GM18870 (cell line): Measurements from ENCODE around the gene ABHD11.
"Not testable (repeated sequence)": the region's sequence is repeated elsewhere in the genome, so short reads cannot be mapped to it uniquely, and the experiment has no call there.

Source experiments
- ATAC-seq: cut with Tn5 transposase; IDR thresholded peaks from one replicate; pipeline ENCODE4 v1.9.1; 2021; ENCODE audit warnings: moderate library complexity; ENCODE audit not compliant: unreplicated experiment

The ABHD11 gene

DNA sequence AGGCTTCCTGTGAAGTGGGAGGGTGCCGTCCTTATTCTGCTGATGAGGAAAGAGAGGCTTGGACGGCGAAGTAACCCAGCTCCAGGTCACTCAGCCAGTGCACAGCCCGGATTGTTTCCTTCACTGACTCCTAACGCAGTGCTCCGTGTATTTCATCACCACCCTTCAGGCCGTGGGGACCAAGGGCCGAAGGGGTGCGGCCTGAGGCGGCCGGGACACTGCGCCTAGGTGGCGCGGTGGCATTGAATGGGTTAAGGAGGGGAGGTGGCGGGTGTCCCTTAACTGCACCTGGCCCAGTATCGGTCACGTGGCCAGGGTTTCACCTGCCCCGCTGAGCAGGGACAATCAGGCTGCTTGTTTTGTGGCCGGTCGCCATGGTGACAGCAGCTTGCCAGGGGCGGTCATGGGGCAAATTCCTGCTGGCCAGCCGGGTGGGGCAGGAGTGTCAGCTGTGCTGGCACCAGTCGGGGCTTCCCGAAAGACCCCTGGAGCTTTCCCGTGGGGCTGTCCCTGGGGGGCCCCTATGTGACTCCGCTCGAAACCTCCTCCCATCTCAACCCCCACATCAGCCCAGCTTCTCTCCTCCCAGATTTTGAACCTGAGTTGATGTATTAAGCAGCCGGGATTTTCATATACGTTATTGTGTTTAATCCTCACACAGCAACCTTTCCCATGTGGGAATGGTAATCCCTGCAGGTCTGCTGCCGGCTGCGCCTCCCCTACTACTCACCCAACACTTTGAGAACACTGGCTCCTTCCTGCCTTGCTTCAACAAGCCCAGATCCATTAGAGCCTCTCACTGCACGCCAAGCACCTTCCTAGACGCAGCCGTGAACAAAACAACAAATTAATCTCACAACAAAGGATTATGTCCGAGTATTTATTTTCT lies 4.4 kb upstream of the ABHD11 start:
- ATAC-seq: no peak

GRCh38 chr7:73742338-73742752 lies 3.7 kb upstream of the ABHD11 start:
- ATAC-seq: no peak

GRCh38 chr7:73741600-73741999 lies 3.0 kb upstream of the ABHD11 start:
- ATAC-seq: no peak

DNA sequence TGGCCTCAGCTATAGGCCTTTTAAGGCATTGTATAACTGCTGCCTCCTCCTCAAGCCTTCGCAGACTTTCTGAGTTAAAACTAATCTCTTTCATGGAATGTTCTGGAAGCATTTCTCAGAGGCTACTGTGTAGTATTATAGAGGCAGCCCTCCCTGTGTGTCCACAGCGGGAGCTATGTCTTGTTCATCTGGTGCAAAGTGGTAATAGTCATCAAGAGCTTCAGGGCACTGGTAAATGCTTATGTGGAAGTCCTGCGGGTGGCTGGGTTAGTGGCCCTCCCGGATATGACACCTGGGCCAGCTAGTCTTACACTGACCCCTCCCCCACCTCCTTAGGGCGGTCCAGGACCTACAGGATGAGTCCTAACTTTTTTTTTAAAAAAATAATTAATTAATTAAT lies 2.2 kb upstream of the ABHD11 start:
- no peak for ATAC-seq

DNA sequence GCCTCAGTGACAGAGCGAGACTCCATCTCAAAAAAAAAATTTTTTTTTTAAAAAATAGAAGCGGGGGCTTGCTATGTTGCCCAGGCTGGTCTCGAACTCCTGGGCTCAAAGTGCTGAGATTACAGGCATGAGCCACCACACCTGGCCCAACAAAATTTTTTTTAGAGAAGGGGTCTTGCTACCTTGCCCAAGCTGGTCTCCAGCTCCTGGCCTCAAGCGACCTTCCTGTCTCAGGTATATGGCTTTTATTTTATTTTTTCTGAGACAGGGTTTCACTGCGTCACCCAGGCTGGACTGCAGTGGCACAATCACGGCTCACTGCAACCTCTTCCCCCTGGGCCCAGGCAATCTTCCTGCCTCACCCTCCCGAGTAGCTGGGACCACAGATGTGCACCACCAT lies 1.6 kb upstream of the ABHD11 start:
- ATAC-seq: no peak

- no peak for ATAC-seq
These were observed 775 bp upstream of the ABHD11 start for GRCh38 chr7:73739387-73739767.

DNA sequence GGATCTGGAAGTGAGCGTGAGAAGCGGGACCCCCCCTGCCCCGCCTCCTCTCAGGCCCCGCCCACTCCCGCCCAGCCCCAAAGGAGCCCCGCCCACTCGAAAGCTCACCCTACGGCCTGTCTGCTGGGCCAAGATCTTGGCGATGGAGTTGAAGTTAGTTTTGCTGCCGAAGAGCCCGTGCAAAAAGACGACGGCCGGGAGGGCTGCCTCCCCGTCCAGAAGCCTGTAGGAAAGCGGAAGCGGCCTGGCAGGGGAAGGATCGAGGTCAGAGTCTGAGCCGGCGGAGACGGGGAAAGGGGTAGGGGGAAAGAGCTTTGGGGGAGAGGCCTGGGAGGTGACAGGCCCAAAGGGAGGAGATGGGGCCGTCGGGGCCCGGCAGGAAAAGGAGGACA lies 386 bp downstream of the ABHD11 start:
- peak; percentile 5 for ATAC-seq

GRCh38 chr7:73737491-73738219 lies 947 bp downstream of the ABHD11 start:
- ATAC-seq: no peak

- ATAC-seq: no peak
These were observed 1.7 kb downstream of the ABHD11 start for GRCh38 chr7:73736885-73737284.

DNA sequence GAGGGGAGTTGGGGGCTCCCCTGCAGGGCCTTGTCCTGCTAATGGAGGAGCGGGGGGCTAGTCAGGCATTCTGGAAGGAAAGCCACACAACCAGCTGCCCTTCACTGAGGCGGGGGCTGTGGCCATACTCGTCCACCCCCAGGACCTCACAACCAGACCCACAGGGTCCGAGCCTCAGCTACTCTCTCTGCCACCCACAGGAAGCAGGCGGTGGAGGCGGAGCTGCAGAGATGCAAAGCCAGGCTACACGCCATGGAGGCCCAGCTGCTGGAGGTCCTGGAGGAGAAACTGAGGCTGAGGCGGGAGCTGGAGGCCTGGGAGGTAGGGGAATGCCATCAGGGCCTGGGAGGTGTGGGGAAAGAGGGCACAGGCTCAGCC lies 3.1 kb downstream of the ABHD11 start:
- ATAC-seq: no peak

DNA sequence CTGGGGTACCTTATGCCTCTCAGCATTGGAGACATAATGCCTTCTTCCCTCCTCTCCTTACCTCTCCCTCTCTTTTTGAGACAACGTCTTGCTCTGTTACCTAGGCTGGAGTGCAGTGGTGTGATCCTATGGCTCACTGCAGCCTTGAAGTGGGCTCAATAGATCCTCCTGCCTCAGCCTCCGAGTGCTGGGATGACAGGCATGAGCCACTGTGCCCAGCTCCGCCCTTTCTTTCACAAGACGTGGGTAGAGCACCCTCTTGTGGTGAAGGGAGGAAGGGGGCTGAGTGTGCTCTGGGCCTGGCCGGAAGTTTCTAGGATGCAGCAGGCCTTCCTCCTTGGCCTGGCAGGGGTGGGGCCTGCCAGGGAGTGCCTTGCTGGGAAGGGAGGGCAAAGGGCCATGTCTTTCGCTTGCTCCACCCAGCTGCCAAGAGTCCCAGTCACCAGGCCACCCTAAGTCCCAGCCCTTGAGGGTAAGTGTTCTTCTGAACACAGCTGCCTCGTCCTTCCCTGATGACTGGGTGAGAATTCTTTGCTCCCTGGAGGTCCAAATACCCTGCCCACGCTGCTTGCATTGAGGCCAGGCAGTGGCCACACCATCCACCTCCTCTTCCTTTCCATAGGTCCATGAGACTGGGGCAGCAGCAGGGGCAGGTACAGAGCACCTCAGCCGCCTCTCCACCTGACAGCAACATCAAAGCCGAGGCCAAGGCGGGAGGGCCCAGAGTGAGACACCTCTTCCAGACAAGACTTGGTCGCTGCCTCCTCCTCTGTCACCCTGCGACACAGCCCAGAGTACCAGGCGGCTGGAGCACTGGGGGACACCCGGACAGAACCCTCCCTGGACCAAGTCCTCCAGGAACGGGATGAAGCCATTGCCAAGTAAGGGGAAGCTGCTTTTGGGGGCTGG lies 3.7 kb downstream of the ABHD11 start:
- no peak for ATAC-seq

DNA sequence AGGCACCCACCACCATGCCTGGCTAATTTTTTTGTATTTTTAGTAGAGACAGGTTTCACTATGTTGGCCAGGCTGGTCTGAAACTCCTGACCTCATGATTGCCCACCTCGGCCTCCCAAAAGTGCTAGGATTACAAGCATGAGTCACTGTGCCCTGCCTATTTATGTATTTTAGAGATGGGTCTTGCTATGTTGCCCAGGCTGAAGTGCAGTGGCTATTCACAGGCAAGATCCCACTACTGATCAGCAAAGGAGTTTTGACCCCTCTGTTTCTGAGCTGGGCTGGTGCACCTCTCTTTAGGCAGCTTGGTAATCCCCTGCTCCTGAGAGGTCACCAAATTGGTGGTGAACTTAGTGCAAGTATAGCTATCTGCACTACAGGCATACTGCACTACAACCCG lies 6.2 kb downstream of the ABHD11 start:
- no peak for ATAC-seq

DNA sequence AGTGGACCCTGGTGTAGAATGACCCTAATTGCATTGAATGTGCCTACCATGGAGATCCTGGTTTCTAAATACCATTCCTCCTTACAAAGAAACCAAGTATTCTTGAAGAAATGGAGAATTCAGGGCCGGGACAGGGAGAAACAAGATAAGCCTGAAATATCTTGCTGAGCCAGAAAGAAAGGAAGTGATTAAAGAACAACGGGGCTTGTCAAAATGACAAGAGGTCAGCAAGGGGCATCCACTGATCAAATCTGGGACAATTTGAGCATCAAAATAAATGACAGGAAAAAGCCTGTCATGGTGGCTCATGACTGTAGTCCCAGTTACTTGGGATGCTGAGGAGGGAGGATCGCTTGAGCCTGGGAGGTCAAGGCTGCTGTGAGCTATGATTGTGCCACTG lies 8.1 kb downstream of the ABHD11 start:
- no peak for ATAC-seq

DNA sequence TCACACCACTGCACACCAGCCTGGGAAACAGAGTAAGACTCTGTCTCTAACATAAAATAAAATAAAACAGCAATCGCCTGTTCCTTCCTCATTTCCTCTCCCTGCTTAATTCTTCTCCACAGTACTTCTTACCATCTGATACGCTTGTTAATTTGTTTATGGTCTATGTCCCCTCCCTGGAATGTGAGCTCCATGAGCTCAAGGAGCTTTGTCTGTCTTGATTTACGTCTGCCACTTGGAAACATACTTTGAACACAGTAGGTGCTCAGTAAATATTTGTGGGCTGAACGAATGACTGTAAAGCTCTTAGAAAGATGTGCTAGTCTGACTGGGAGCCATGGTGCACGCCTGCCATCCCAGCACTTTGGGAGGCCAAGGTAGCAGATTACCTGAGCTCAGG lies 10.1 kb downstream of the ABHD11 start:
- no peak for ATAC-seq

DNA sequence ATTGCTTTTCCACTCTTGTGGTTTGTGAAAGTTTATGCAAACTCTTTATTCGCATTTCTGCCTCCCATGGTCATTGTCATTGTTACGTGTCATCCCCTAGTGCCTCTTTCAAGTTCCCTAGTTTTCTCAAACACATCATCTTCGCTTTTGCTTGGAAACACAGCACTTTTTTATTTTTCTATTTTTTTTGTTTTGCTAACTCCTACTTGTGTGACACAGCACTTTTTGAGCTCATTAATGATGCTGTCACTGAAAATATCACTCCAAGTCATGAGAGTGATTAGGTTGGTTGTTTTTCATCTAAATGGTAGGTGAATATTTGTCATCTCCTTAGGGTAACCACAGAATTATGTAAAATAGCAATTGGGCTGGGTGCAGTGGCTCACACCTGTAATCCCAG lies 10.7 kb downstream of the ABHD11 start:
- ATAC-seq: no peak

- ATAC-seq: no peak
These were observed 12.5 kb downstream of the ABHD11 start for GRCh38 chr7:73726083-73726466.

DNA sequence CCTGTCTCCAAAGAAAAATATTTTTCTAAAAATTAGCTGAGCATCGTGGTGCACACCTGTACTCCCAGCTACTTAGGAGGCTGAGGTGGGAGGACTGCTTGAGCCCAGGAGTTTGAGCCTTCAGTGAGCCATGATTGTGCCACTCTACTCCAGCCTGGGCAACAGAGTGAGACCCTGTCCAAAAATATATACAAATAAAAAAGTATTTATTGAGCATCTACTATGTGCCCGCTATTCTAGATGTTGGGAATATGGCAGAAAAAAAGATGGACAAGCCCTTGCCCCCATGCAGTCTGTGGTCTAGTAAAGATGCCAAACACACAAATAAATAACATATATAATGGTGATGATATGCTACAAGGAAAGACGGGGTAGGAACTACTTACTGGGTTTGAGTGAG lies 14.8 kb downstream of the ABHD11 start:
- no peak for ATAC-seq

DNA sequence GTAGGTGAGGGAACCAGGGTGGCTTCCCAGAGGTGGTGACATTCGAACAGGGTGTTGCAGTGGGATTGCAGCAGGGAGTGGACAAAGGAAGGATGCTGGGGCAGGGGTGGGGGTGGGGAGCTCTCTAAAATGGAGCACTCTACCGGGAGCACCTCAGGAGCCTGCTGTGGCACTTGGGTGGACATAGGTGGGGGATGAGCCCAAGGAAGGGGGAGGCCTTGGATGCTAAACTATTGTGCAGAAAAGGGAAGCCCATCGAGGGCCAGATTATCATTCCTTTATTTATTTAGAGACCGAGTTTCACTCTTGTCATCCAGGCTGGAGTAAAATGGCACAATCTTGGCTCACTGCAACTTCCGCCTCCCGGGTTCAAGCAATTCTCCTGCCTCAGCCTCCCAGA lies 15.8 kb downstream of the ABHD11 start:
- ATAC-seq: no peak

DNA sequence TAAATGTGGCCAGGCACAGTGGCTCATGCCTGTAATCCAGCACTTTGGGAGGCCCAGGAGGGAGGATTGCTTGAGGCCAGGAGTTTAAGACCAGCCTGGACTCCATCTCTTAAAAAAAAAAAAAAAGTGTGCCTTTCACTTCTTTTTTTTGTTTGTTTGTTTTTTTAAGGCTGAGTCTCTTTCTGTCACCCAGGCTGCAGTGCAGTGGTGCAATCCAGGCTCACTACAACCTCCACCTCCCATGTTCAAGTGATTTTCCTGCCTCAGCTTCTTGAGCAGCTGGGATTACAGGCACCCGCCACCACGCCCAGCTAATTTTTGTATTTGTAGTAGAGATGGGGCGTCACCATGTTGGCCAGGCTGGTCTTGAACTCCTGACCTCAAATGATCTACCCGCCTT lies 16.4 kb downstream of the ABHD11 start:
- ATAC-seq: not testable (repeated sequence)

GRCh38 chr7:73721377-73721817 lies 17.2 kb downstream of the ABHD11 start:
- ATAC-seq: no peak

- not testable (repeated sequence) for ATAC-seq
These were observed 18.2 kb downstream of the ABHD11 start for GRCh38 chr7:73720443-73720842.
